Measurements from ENCODE around the gene RAB4A. TPM values are rescaled to one million over a fixed set of nuclear protein-coding genes. Genes with fewer than 3 reads are reported as not detected.

RAB4A gene
- total RNA-seq, 4 donors from 2014 or later: 37.1 to 78.4 (median 49.3) TPM

GRCh38 chr1:229264487-229264886 lies 6.4 kb upstream of the RAB4A start:
- 85% methylated on average over 5 of the region's 5 CpGs for WGBS
- Histone ChIP-seq H3K27me3 (no peaks in the 10 kb centered on the region), H3K4me3 (no peak overlapping the region), H3K27ac (no peak overlapping the region), H3K9me3 (no peaks in the 10 kb centered on the region), H3K36me3 (no peaks in the 10 kb centered on the region), H3K4me1 (peaks cover 12% of the 10 kb centered on the region)
- TF ChIP-seq CTCF (IDR thresholded peaks at IDR 0.05) (no peak), EP300 (IDR thresholded peaks at IDR 0.05) (no peak), POLR2AphosphoS5 (IDR thresholded peaks at IDR 0.05) (no peak), POLR2A (IDR thresholded peaks at IDR 0.05) (no peak)
- DNase-seq (ENCODE audit: low spot score in 2 of 2): no peak

DNA sequence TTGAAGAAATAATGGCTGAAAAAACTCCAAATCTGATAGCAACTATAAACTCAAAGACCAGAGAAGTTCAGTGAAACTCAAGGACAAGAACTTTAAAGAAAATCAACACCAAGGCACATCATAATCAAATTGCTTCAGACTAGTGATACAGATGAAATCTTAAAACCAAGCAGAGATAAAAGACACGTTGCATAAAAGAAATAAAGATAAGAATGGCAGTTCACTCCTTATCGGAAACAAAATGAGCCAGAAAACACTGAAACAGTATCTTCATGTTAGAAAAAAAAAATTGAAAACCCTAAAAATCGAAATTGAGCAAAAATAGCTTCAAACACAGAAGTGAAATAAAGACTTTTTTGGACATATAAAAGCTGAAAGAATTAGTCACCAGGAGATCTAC lies 4.6 kb upstream of the RAB4A start:
- Histone ChIP-seq H3K4me3 (no peak overlapping the region), H3K4me1 (peaks cover 26% of the 10 kb centered on the region), H3K9me3 (no peaks in the 10 kb centered on the region), H3K27ac (no peak overlapping the region), H3K36me3 (no peaks in the 10 kb centered on the region), H3K27me3 (no peaks in the 10 kb centered on the region)
- TF ChIP-seq POLR2AphosphoS5 (IDR thresholded peaks at IDR 0.05) (no peak), CTCF (IDR thresholded peaks at IDR 0.05) (no peak), EP300 (IDR thresholded peaks at IDR 0.05) (no peak), POLR2A (IDR thresholded peaks at IDR 0.05) (no peak)
- WGBS: 81% methylated on average over 3 of the region's 3 CpGs
- DNase-seq (ENCODE audit: low spot score in 2 of 2): no peak

GRCh38 chr1:229266832-229267500 lies 3.9 kb upstream of the RAB4A start:
- TF ChIP-seq POLR2A (IDR thresholded peaks at IDR 0.05) (no peak), CTCF (IDR thresholded peaks at IDR 0.05) (no peak), POLR2AphosphoS5 (IDR thresholded peaks at IDR 0.05) (no peak), EP300 (IDR thresholded peaks at IDR 0.05) (no peak)
- no peaks in the 10 kb centered on the region for H3K9me3 ChIP-seq
- H3K27ac ChIP-seq: no peak overlapping the region
- H3K4me1 ChIP-seq: peaks cover 31% of the 10 kb centered on the region
- H3K4me3 ChIP-seq: no peak overlapping the region
- no peaks in the 10 kb centered on the region for H3K27me3 ChIP-seq
- H3K36me3 ChIP-seq: no peaks in the 10 kb centered on the region
- WGBS: 87% methylated on average over 2 of the region's 2 CpGs
- no peak for DNase-seq (ENCODE audit: low spot score in 2 of 2)

- H3K36me3 ChIP-seq: no peaks in the 10 kb centered on the region
- peak overlapping the region; percentile 69 for H3K27ac ChIP-seq
- WGBS: 44% methylated on average over 2 of the region's 2 CpGs
- peaks cover 46% of the 10 kb centered on the region for H3K4me1 ChIP-seq
- no peaks in the 10 kb centered on the region for H3K27me3 ChIP-seq
- TF ChIP-seq CTCF (IDR thresholded peaks at IDR 0.05) (no peak), EP300 (IDR thresholded peaks at IDR 0.05) (no peak)
- H3K4me3 ChIP-seq: no peak overlapping the region
- DNase-seq (ENCODE audit: low spot score in 2 of 2): no peak
- no peaks in the 10 kb centered on the region for H3K9me3 ChIP-seq
These were observed 2.4 kb upstream of the RAB4A start for GRCh38 chr1:229268505-229268904.

DNA sequence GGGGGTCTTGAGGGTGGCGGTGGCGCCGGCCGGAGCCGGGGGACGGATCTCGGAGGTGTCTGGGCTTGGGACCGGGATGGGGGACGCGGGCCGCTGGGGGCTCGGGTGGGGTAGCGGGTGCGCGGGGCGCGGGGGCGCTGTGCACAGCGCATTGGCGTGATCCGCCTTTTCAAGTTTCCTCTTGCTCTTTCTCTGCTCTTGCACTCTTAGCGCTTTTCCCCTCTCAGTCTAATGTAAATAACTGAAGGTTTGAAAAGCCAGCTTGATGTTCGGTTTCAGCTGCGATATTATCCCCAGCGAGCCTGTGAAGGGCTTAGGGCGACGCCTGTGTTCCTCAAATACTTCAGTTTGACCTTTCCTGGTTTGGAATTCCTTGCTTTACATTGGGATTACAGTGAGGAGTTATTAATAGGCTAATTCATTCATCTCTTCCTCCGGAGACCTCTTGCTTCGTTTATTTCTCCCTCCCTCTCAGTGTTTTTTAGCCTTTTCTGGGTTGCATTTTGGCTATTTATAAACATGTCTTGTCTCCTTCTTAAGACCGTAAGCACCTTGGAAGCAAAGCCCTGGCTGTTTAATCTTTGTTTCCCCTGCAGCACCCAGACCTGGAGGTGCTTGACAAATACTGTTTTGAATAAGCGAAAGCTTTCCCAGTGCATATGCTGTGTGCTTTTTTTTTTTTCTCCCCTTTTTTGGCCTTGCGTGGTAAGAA lies 693 bp downstream of the RAB4A start:
- Histone ChIP-seq H3K9me3 (no peaks in the 10 kb centered on the region), H3K4me3 (peak overlapping the region; percentile 87), H3K27me3 (no peaks in the 10 kb centered on the region), H3K27ac (peak overlapping the region; percentile 88), H3K4me1 (peaks cover 48% of the 10 kb centered on the region), H3K36me3 (no peaks in the 10 kb centered on the region)
- WGBS: 2% methylated on average over 12 of the region's 32 CpGs
- TF ChIP-seq EP300 (IDR thresholded peaks at IDR 0.05): no peak
- no peak for DNase-seq (ENCODE audit: low spot score in 2 of 2)
